Measurements from ENCODE around the gene PLCB4. TPM values are rescaled to one million over a fixed set of nuclear protein-coding genes. Genes with fewer than 3 reads are reported as not detected.

The PLCB4 gene
- total RNA-seq, 4 donors from 2014 or later, result 4.4 to 11.5 (median 8.7) TPM

GRCh38 chr20:9129756-9130155 is 60.9 kb downstream of the PLCB4 start:
- no peak for TF ChIP-seq CTCF (IDR thresholded peaks at IDR 0.05; ENCODE audit: low read depth)

GRCh38 chr20:9130521-9130920 is 61.6 kb downstream of the PLCB4 start:
- TF ChIP-seq CTCF (IDR thresholded peaks at IDR 0.05; ENCODE audit: low read depth), result no peak

GRCh38 chr20:9131841-9132240 is 63.0 kb downstream of the PLCB4 start:
- TF ChIP-seq CTCF (IDR thresholded peaks at IDR 0.05; ENCODE audit: low read depth), result no peak

GRCh38 chr20:9134346-9134745 is 65.5 kb downstream of the PLCB4 start:
- TF ChIP-seq CTCF (IDR thresholded peaks at IDR 0.05; ENCODE audit: low read depth), result no peak

GRCh38 chr20:9136114-9136513 is 67.2 kb downstream of the PLCB4 start:
- TF ChIP-seq CTCF (IDR thresholded peaks at IDR 0.05; ENCODE audit: low read depth), result no peak

- TF ChIP-seq CTCF (IDR thresholded peaks at IDR 0.05; ENCODE audit: low read depth), result no peak
Observed at GRCh38 chr20:9137001-9137400, 68.1 kb downstream of the PLCB4 start.

GRCh38 chr20:9139106-9139833 is 70.4 kb downstream of the PLCB4 start:
- TF ChIP-seq CTCF (IDR thresholded peaks at IDR 0.05; ENCODE audit: low read depth), result no peak
